Tibial artery (tissue), 4 donors: ENCODE measurements around the gene DYNLT1.
"Not testable (repeated sequence)": the region's sequence is repeated elsewhere in the genome, so short reads cannot be mapped to it uniquely, and the experiment has no call there.

Experiments
- DNase-seq, 2 donors: peaks; one replicate each; pipeline ENCODE4 v3.0.0-alpha.2; 2019
- H3K27ac ChIP-seq, 2 donors: fragments of 200-600 bp; sonication (generic) in 1 of 2; 1 replicate in 1 of 2; 2 replicates in 1 of 2; pipeline ENCODE4 v1.5.1; 2018 to 2019; ENCODE audit warnings: mild to moderate bottlenecking in 1 of 2
- H3K27me3 ChIP-seq, 2 donors: fragments of 200-600 bp; sonication (generic) in 1 of 2; one replicate each; pipeline versions ENCODE4 v1.5.1 to v1.6.0; 2016 to 2019
- H3K36me3 ChIP-seq, 3 donors: fragments of 200-600 bp; sonication (generic) in 2 of 3; one replicate each; pipeline ENCODE4 v1.5.1; 2016 to 2019; ENCODE audit warnings: mild to moderate bottlenecking in 2 of 3
- H3K4me1 ChIP-seq, 4 donors: fragments of 200-600 bp; sonication (generic) in 2 of 4; 1 replicate in 3 of 4; 2 replicates in 1 of 4; pipeline ENCODE4 v1.5.1; 2016 to 2019
- H3K4me3 ChIP-seq, 2 donors: fragments of 200-600 bp; sonication (generic) in 1 of 2; 1 replicate in 1 of 2; 2 replicates in 1 of 2; pipeline ENCODE4 v1.5.1; 2018 to 2019; ENCODE audit warnings: mild to moderate bottlenecking in 2 of 2
- H3K9me3 ChIP-seq, 3 donors: fragments of 200-600 bp; sonication (generic) in 1 of 3; one replicate each; pipeline ENCODE4 v1.5.1; 2016 to 2019
- CTCF ChIP-seq, 2 experiments: fragments of 200-600 bp in 1 of 2; fragments of 450-650 bp in 1 of 2; IDR thresholded peaks; one replicate each; pipeline ENCODE4 v1.5.1; 2017 to 2019; ENCODE audit warnings: antibody characterized with exemption in 2 of 2, mild to moderate bottlenecking in 1 of 2, moderate library complexity in 1 of 2
- intact Hi-C: fragments of 100-400 bp; cut with DNase I; formaldehyde crosslinking; loops from one replicate; pipeline ENCODE4 v1.15.0; 2023; ENCODE audit warnings: low total_unique reads

DYNLT1 gene

GRCh38 chr6:158610319-158610968, 34.1 kb downstream of the DYNLT1 start:
- H3K36me3 ChIP-seq = peaks cover 0 to 59% (median 33%) of the 10 kb centered on the region in 3 donors
- peak overlapping the region; percentile 79 to 85 for H3K27ac ChIP-seq
- no peak for DNase-seq
- intact Hi-C loops = no loop called here
- TF ChIP-seq CTCF (IDR thresholded peaks at IDR 0.05) = no peak
- H3K4me3 ChIP-seq = peak overlapping the region; percentile 6 to 11
- H3K4me1 ChIP-seq = peaks cover 0 to 45% (median 13%) of the 10 kb centered on the region in 4 donors
- H3K27me3 ChIP-seq = no peaks in the 10 kb centered on the region
- no peaks in the 10 kb centered on the region for H3K9me3 ChIP-seq

- Histone ChIP-seq H3K27me3 (no peaks in the 10 kb centered on the region), H3K4me1 (peaks cover 0 to 45% (median 13%) of the 10 kb centered on the region in 4 donors), H3K27ac (peak overlapping the region; percentile 79 to 85), H3K4me3 (peak overlapping the region in 1 of 2 donors; percentile 19), H3K9me3 (no peaks in the 10 kb centered on the region), H3K36me3 (peaks cover 0 to 59% (median 32%) of the 10 kb centered on the region in 3 donors)
- peak; percentile 53 to 89 for DNase-seq
- intact Hi-C loops = loop anchor here (2.0 kb wide), 1 partner anchor 35 kb away; the partner anchor contains the start of gene DYNLT1
- no peak for TF ChIP-seq CTCF (IDR thresholded peaks at IDR 0.05)
Measured at GRCh38 chr6:158609455-158610155, 34.9 kb downstream of the DYNLT1 start.

GRCh38 chr6:158608221-158608620, 36.3 kb downstream of the DYNLT1 start:
- H3K36me3 ChIP-seq = peaks cover 0 to 68% (median 29%) of the 10 kb centered on the region in 3 donors
- no peaks in the 10 kb centered on the region for H3K9me3 ChIP-seq
- intact Hi-C loops = loop anchor here (2.0 kb wide), 1 partner anchor 37 kb away; the partner anchor contains the start of gene DYNLT1
- peaks cover 0 to 45% (median 13%) of the 10 kb centered on the region in 4 donors for H3K4me1 ChIP-seq
- H3K27ac ChIP-seq = peak overlapping the region; percentile 79 to 85
- no peak for TF ChIP-seq CTCF (IDR thresholded peaks at IDR 0.05)
- no peak overlapping the region for H3K4me3 ChIP-seq
- H3K27me3 ChIP-seq = no peaks in the 10 kb centered on the region
- no peak for DNase-seq

- DNase-seq = no peak
- Histone ChIP-seq H3K9me3 (no peaks in the 10 kb centered on the region), H3K4me1 (peaks cover 0 to 45% (median 13%) of the 10 kb centered on the region in 4 donors), H3K4me3 (no peak overlapping the region), H3K36me3 (peaks cover 0 to 68% (median 29%) of the 10 kb centered on the region in 3 donors), H3K27ac (peak overlapping the region; percentile 79 to 85), H3K27me3 (no peaks in the 10 kb centered on the region)
- intact Hi-C loops = loop anchor here (2.0 kb wide), 1 partner anchor 37 kb away; the partner anchor contains the start of gene DYNLT1
- no peak for TF ChIP-seq CTCF (IDR thresholded peaks at IDR 0.05)
Measured at GRCh38 chr6:158607411-158608170, 37.0 kb downstream of the DYNLT1 start.

- DNase-seq = no peak
- Histone ChIP-seq H3K4me1 (peaks cover 0 to 40% (median 11%) of the 10 kb centered on the region in 4 donors), H3K27ac (peak overlapping the region in 1 of 2 donors; percentile 85), H3K36me3 (peaks cover 0 to 67% (median 29%) of the 10 kb centered on the region in 3 donors), H3K9me3 (no peaks in the 10 kb centered on the region), H3K4me3 (no peak overlapping the region), H3K27me3 (no peaks in the 10 kb centered on the region)
- intact Hi-C loops = no loop called here
- no peak for TF ChIP-seq CTCF (IDR thresholded peaks at IDR 0.05)
Measured at GRCh38 chr6:158606935-158607334, 37.6 kb downstream of the DYNLT1 start.

GRCh38 chr6:158606011-158606410, 38.5 kb downstream of the DYNLT1 start:
- DNase-seq, H3K27me3 ChIP-seq, H3K4me3 ChIP-seq, intact Hi-C loops, H3K9me3 ChIP-seq: not testable (repeated sequence)
- Histone ChIP-seq H3K4me1 (peaks cover 0 to 31% (median 7%) of the 10 kb centered on the region in 4 donors), H3K36me3 (peaks cover 0 to 60% (median 34%) of the 10 kb centered on the region in 3 donors), H3K27ac (peak overlapping the region in 1 of 2 donors; percentile 8)
